GM23338 (cell line): ENCODE data around the gene GJB5. TPM values are rescaled to one million over a fixed set of nuclear protein-coding genes. Genes with fewer than 3 reads are reported as not detected.

Experiments used
- CREB1 ChIP-seq: fragments of 250-450 bp; sonication (Bioruptor Pico); IDR thresholded peaks from 2 replicates; pipeline ENCODE4 v1.5.0; 2020; ENCODE audit warnings: low read depth, mild to moderate bottlenecking, moderate library complexity
- JUNB ChIP-seq: IDR thresholded peaks from one replicate; pipeline ENCODE4 v1.6.1; 2016; ENCODE audit warnings: antibody characterized with exemption; ENCODE audit not compliant: unreplicated experiment
- NANOG ChIP-seq: IDR thresholded peaks from 2 replicates; pipeline ENCODE4 v1.6.1; 2016; ENCODE audit warnings: antibody characterized with exemption, borderline replicate concordance
- POLR2AphosphoS5 ChIP-seq: IDR thresholded peaks from 2 replicates; pipeline ENCODE4 v1.6.1; 2016; ENCODE audit warnings: antibody characterized with exemption, low read depth
- REST ChIP-seq: IDR thresholded peaks from one replicate; pipeline ENCODE4 v1.6.1; 2018; ENCODE audit warnings: antibody characterized with exemption; ENCODE audit not compliant: unreplicated experiment
- STAT1 ChIP-seq: IDR thresholded peaks from one replicate; pipeline ENCODE4 v1.6.1; 2016; ENCODE audit warnings: antibody characterized with exemption; ENCODE audit not compliant: unreplicated experiment
- ZNF114 ChIP-seq: fragments of 250-450 bp; sonication (Bioruptor Pico); IDR thresholded peaks from 2 replicates; pipeline ENCODE4 v1.5.0; 2020; ENCODE audit warnings: mild to moderate bottlenecking, moderate library complexity
- polyA plus RNA-seq: library from polyadenylated mRNA; unstranded; fragments of >200 nt; fragmentation: Nextera tagmentation; extraction: Ambion mirVana; gene quantifications from 2 replicates; pipeline ENCODE4 v1.2.1, GENCODE V29; 2016
- total RNA-seq: library from RNA; depleted of rRNA; stranded (reverse); fragments of >200 nt; shearing (Covaris generic); gene quantifications from 2 replicates; pipeline ENCODE4 v1.2.3, GENCODE V29; 2014; rRNA removed

The GJB5 gene
- total and polyA plus RNA-seq, 2 experiments from 2014 or later = 1.4 TPM; not detected in 1

- TF ChIP-seq REST (no peak), POLR2AphosphoS5 (no peak), STAT1 (no peak), NANOG (no peak), CREB1 (CRISPR knock-in tag) (no peak), ZNF114 (no peak), JUNB (no peak)
These were observed 51.5 kb downstream of the GJB5 start (continued) for GRCh38 chr1:34806396-34806795.

Other genes starting within 250 kb of the GJB5 start
- gene GJB4, start 4.7 kb downstream of the GJB5 start, total RNA-seq = 0.07 TPM in 1 of 2 replicates, not detected in the other
- not detected in 2 replicates for gene GJB4, start 4.7 kb downstream of the GJB5 start, polyA plus RNA-seq
- 0.31 and 0.50 TPM in 2 replicates for gene GJB3, start 26.2 kb downstream of the GJB5 start, total RNA-seq
- gene GJB3, start 26.2 kb downstream of the GJB5 start, polyA plus RNA-seq = 0.26 and 0.47 TPM in 2 replicates
- gene GJA4, start 38.0 kb downstream of the GJB5 start, total RNA-seq = 1.7 and 2.2 TPM in 2 replicates
- 0.82 and 0.95 TPM in 2 replicates for gene GJA4, start 38.0 kb downstream of the GJB5 start, polyA plus RNA-seq
- 25.3 and 28.5 TPM in 2 replicates for gene SMIM12, start 104.7 kb downstream of the GJB5 start, total RNA-seq
- 22.3 and 22.7 TPM in 2 replicates for gene SMIM12, start 104.7 kb downstream of the GJB5 start, polyA plus RNA-seq
- gene DLGAP3, start 174.6 kb downstream of the GJB5 start, total RNA-seq = 12.6 and 13.7 TPM in 2 replicates
- gene DLGAP3, start 174.6 kb downstream of the GJB5 start, polyA plus RNA-seq = 7.1 and 7.5 TPM in 2 replicates
- 7.6 and 9.1 TPM in 2 replicates for gene TMEM35B, start 230.3 kb downstream of the GJB5 start, total RNA-seq
- gene TMEM35B, start 230.3 kb downstream of the GJB5 start, polyA plus RNA-seq = 27.0 and 27.1 TPM in 2 replicates